K562 (cell line): ENCODE data around the gene IL4R. TPM values are rescaled to one million over a fixed set of nuclear protein-coding genes. Genes with fewer than 3 reads are reported as not detected.
A peak's percentile ranks its signal among the peaks of the same experiment; 100 is the strongest.

Experiments
- E2F3 ChIP-seq: fragments of 250-450 bp; sonication (Bioruptor Pico); IDR thresholded peaks from 2 replicates; pipeline ENCODE4 v1.4.0; 2020; ENCODE audit warnings: mild to moderate bottlenecking
- KLF1 ChIP-seq: fragments of 450-650 bp; IDR thresholded peaks from 2 replicates; pipeline ENCODE4 v1.6.1; 2016; ENCODE audit warnings: missing genetic modification characterization, missing compliant biosample characterization
- NCOA1 ChIP-seq: fragments of 450-650 bp; IDR thresholded peaks from 2 replicates; pipeline ENCODE4 v1.6.1; 2016; ENCODE audit warnings: low read depth
- NELFE ChIP-seq: IDR thresholded peaks from 2 replicates; pipeline ENCODE4 v1.6.1; 2011; ENCODE audit warnings: mild to moderate bottlenecking; ENCODE audit not compliant: insufficient read depth, insufficient read length
- NR2C1 ChIP-seq, 2 experiments: fragments of 450-650 bp; IDR thresholded peaks; 2 replicates each; pipeline ENCODE4 v1.6.1; 2017; ENCODE audit warnings: mild to moderate bottlenecking in 2 of 2, antibody characterized with exemption in 1 of 2, inconsistent platforms in 1 of 2, missing compliant biosample characterization in 1 of 2, missing genetic modification characterization in 1 of 2
- PHF21A ChIP-seq: fragments of 450-650 bp; IDR thresholded peaks from 2 replicates; pipeline ENCODE4 v1.6.1; 2017; ENCODE audit warnings: low read depth, borderline replicate concordance
- RUNX1 ChIP-seq: sonication (generic); IDR thresholded peaks from 2 replicates; pipeline ENCODE4 v1.6.1; 2016; ENCODE audit warnings: antibody characterized with exemption, low read depth
- SAP30 ChIP-seq: fragments of 200-600 bp; sonication (generic); IDR thresholded peaks from 2 replicates; pipeline ENCODE4 v1.6.1; 2012; ENCODE audit warnings: borderline replicate concordance, low read depth, mild to moderate bottlenecking, moderate library complexity, low read length, control low read depth, inconsistent platforms; ENCODE audit not compliant: insufficient read depth, poor library complexity, severe bottlenecking
- SIN3B ChIP-seq: fragments of 450-650 bp; IDR thresholded peaks from 2 replicates; pipeline ENCODE4 v1.6.1; 2017; ENCODE audit warnings: low read depth, mild to moderate bottlenecking, moderate library complexity
- TCF7 ChIP-seq: sonication (generic); IDR thresholded peaks from 2 replicates; pipeline ENCODE4 v1.6.1; 2016; ENCODE audit warnings: antibody characterized with exemption, borderline replicate concordance
- ZNF212 ChIP-seq: fragments of 450-650 bp; formaldehyde crosslinking; IDR thresholded peaks from 2 replicates; pipeline ENCODE4 v1.4.0; 2020; ENCODE audit warnings: mild to moderate bottlenecking
- polyA plus RNA-seq, 8 experiments: library from polyadenylated mRNA; depleted of rRNA in 4 of 8; stranded (reverse) in 5 of 8; unstranded in 3 of 8; fragments of >200 nt; fragmentation: Nextera tagmentation in 2 of 8; fragmentation: Illumina TruSeq in 1 of 8; extraction: Ambion mirVana in 2 of 8; extraction: Trizol in 1 of 8; gene quantifications; 2 replicates each; pipeline versions ENCODE4 v1.2.1 to v1.2.3, GENCODE V29; 2011 to 2014; ENCODE audit warnings: inconsistent platforms in 1 of 8, missing spikeins in 1 of 8
- total RNA-seq, 7 experiments: library from RNA; depleted of rRNA in 6 of 7; stranded (reverse); fragments of >200 nt in 6 of 7; fragmentation: Illumina TruSeq in 2 of 7; extraction: Trizol in 2 of 7; gene quantifications; 2 replicates each; pipeline versions ENCODE4 v1.2.1 to v1.2.3, GENCODE V29; 2011 to 2021; ENCODE audit warnings: low replicate concordance in 1 of 7
- TF ChIP-seq, protein P1 (sequence below): IDR thresholded peaks from 2 replicates; pipeline ENCODE4 v1.6.1; 2011; ENCODE audit not compliant: insufficient read length; ENCODE audit errors: extremely low read depth
- TF ChIP-seq, protein P2 (sequence below): fragments of 450-650 bp; IDR thresholded peaks from 2 replicates; pipeline ENCODE4 v1.7.1; 2018; ENCODE audit warnings: mild to moderate bottlenecking, low read depth; ENCODE audit not compliant: partially characterized antibody
- TF ChIP-seq, protein P3 (sequence below): fragments of 450-650 bp; conservative IDR thresholded peaks from 2 replicates; pipeline ENCODE4 v1.6.1; 2016; ENCODE audit warnings: missing genetic modification characterization, low read depth, mild to moderate bottlenecking, control low read depth, missing compliant biosample characterization
- TF ChIP-seq, protein P4 (sequence below): fragments of 450-650 bp; IDR thresholded peaks from 2 replicates; pipeline ENCODE4 v1.6.1; 2017; ENCODE audit warnings: antibody characterized with exemption, mild to moderate bottlenecking

Gene IL4R
- total and polyA plus RNA-seq, 9 of the 15 experiments (the other 6 are each of a cell fraction or from before 2014, with no cell fraction given) = 0.17 to 5.8 (median 3.3) TPM

DNA sequence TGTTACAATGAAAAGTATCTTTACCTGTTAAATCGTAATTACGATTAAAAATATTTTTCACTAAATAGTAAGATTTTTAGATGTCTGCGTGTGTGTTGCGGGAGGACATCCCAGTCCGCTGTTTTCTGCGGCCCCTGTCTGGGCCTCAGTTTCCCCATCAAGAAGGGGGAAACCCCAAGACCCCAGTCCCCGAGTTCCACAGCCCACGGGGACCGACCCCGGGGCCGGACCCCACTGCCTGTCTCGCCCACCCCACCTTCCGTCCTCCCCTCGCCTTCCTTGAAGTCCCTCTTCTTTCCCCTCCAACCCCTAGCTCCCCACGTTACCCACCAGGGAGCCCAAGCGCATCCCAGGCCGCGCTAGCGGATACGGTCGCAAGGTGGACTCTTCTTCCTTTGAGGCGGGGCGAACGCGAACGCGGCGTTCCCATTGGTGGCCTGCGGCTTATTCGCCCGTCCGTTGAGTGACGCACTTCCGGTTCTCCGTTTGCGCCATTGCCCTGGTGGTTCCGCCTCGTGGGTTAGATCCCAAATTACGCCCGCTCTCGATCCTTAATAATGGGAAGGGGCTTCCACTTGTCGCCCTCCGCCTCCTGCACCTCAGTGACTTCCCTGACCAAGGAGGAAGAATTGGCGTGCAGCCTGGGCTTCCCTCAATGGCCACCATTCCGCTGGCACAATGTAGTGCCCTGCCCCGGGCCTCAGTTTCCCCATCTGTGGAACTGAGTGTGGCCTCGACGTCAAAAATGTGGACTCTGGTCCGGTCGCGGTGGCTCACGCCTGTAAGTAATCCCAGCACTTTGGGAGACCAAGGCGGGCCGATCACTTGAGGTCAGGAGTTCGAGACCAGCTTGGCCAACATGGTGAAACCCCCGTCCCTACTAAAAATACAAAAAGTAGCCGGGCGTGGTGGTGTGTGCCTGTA lies 45.1 kb upstream of the IL4R start, which contains the start of gene NSMCE1 (continued):
- TF ChIP-seq, protein P1, sequence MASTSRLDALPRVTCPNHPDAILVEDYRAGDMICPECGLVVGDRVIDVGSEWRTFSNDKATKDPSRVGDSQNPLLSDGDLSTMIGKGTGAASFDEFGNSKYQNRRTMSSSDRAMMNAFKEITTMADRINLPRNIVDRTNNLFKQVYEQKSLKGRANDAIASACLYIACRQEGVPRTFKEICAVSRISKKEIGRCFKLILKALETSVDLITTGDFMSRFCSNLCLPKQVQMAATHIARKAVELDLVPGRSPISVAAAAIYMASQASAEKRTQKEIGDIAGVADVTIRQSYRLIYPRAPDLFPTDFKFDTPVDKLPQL = peak; percentile 52
- TF ChIP-seq, protein P2, sequence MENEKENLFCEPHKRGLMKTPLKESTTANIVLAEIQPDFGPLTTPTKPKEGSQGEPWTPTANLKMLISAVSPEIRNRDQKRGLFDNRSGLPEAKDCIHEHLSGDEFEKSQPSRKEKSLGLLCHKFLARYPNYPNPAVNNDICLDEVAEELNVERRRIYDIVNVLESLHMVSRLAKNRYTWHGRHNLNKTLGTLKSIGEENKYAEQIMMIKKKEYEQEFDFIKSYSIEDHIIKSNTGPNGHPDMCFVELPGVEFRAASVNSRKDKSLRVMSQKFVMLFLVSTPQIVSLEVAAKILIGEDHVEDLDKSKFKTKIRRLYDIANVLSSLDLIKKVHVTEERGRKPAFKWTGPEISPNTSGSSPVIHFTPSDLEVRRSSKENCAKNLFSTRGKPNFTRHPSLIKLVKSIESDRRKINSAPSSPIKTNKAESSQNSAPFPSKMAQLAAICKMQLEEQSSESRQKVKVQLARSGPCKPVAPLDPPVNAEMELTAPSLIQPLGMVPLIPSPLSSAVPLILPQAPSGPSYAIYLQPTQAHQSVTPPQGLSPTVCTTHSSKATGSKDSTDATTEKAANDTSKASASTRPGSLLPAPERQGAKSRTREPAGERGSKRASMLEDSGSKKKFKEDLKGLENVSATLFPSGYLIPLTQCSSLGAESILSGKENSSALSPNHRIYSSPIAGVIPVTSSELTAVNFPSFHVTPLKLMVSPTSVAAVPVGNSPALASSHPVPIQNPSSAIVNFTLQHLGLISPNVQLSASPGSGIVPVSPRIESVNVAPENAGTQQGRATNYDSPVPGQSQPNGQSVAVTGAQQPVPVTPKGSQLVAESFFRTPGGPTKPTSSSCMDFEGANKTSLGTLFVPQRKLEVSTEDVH = peak; percentile 74
- TF ChIP-seq, protein P3, sequence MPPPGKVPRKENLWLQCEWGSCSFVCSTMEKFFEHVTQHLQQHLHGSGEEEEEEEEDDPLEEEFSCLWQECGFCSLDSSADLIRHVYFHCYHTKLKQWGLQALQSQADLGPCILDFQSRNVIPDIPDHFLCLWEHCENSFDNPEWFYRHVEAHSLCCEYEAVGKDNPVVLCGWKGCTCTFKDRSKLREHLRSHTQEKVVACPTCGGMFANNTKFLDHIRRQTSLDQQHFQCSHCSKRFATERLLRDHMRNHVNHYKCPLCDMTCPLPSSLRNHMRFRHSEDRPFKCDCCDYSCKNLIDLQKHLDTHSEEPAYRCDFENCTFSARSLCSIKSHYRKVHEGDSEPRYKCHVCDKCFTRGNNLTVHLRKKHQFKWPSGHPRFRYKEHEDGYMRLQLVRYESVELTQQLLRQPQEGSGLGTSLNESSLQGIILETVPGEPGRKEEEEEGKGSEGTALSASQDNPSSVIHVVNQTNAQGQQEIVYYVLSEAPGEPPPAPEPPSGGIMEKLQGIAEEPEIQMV = no peak
- no peak for TF ChIP-seq PHF21A
- TF ChIP-seq KLF1 = no peak
- peak; percentile 7; the same call in 1 of the 2 replicates for TF ChIP-seq NCOA1
- TF ChIP-seq, protein P4, sequence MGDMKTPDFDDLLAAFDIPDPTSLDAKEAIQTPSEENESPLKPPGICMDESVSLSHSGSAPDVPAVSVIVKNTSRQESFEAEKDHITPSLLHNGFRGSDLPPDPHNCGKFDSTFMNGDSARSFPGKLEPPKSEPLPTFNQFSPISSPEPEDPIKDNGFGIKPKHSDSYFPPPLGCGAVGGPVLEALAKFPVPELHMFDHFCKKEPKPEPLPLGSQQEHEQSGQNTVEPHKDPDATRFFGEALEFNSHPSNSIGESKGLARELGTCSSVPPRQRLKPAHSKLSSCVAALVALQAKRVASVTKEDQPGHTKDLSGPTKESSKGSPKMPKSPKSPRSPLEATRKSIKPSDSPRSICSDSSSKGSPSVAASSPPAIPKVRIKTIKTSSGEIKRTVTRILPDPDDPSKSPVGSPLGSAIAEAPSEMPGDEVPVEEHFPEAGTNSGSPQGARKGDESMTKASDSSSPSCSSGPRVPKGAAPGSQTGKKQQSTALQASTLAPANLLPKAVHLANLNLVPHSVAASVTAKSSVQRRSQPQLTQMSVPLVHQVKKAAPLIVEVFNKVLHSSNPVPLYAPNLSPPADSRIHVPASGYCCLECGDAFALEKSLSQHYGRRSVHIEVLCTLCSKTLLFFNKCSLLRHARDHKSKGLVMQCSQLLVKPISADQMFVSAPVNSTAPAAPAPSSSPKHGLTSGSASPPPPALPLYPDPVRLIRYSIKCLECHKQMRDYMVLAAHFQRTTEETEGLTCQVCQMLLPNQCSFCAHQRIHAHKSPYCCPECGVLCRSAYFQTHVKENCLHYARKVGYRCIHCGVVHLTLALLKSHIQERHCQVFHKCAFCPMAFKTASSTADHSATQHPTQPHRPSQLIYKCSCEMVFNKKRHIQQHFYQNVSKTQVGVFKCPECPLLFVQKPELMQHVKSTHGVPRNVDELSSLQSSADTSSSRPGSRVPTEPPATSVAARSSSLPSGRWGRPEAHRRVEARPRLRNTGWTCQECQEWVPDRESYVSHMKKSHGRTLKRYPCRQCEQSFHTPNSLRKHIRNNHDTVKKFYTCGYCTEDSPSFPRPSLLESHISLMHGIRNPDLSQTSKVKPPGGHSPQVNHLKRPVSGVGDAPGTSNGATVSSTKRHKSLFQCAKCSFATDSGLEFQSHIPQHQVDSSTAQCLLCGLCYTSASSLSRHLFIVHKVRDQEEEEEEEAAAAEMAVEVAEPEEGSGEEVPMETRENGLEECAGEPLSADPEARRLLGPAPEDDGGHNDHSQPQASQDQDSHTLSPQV = peak; percentile 43; the same call in 1 of the 2 replicates
- TF ChIP-seq NR2C1 (IDR thresholded peaks at IDR 0.05) = no peak
- no peak for TF ChIP-seq NR2C1 (tag; IDR thresholded peaks at IDR 0.05)
- 0 out of 2 replicates have a peak, but pooled peaks have one; percentile 60 for TF ChIP-seq E2F3 (CRISPR knock-in tag)
- TF ChIP-seq ZNF212 (CRISPR knock-in tag) = no peak
- TF ChIP-seq RUNX1 = peak; percentile 52; the same call in 1 of the 2 replicates
- 0 out of 2 replicates have a peak, but pooled peaks have one; percentile 22 for TF ChIP-seq SIN3B
- no peak for TF ChIP-seq NELFE
- TF ChIP-seq SAP30 = no peak
- no peak for TF ChIP-seq TCF7
